Neural progenitor cell (in vitro differentiated cells): ENCODE results near the gene MS4A14. TPM values are rescaled to one million over a fixed set of nuclear protein-coding genes. Genes with fewer than 3 reads are reported as not detected.
"Not testable (repeated sequence)": the region's sequence is repeated elsewhere in the genome, so short reads cannot be mapped to it uniquely, and the experiment has no call there.

Source experiments
- DNase-seq: peaks from one replicate; pipeline ENCODE4 v3.0.0-alpha.2; 2016; ENCODE audit warnings: low spot score
- H2AFZ ChIP-seq: fragments of 200-600 bp; sonication (generic); replicated peaks from 2 replicates; pipeline ENCODE4 v1.6.1; 2016; ENCODE audit warnings: antibody characterized with exemption
- H3F3A ChIP-seq: fragments of 200-600 bp; sonication (generic); 2 replicates; pipeline ENCODE4 v1.6.1; 2016; ENCODE audit warnings: antibody characterized with exemption, low read depth
- H3K27ac ChIP-seq: fragments of 200-600 bp; sonication (generic); 2 replicates; pipeline ENCODE4 v1.5.1; 2016; ENCODE audit warnings: mild to moderate bottlenecking
- H3K27me3 ChIP-seq: fragments of 200-600 bp; sonication (generic); 2 replicates; pipeline ENCODE4 v1.6.1; 2016; ENCODE audit warnings: mild to moderate bottlenecking, moderate library complexity
- H3K36me3 ChIP-seq: fragments of 200-600 bp; sonication (generic); 2 replicates; pipeline ENCODE4 v1.5.1; 2016
- H3K4me1 ChIP-seq: fragments of 200-600 bp; sonication (generic); 2 replicates; pipeline ENCODE4 v1.6.1; 2016; ENCODE audit warnings: mixed run types
- H3K4me2 ChIP-seq: fragments of 200-600 bp; sonication (generic); 2 replicates; pipeline ENCODE4 v1.6.1; 2016
- H3K4me3 ChIP-seq: fragments of 200-600 bp; sonication (generic); 2 replicates; pipeline ENCODE4 v1.5.1; 2016
- H3K79me2 ChIP-seq: fragments of 200-600 bp; sonication (generic); 2 replicates; pipeline ENCODE4 v1.6.1; 2016; ENCODE audit warnings: low read depth
- H3K9ac ChIP-seq: fragments of 200-600 bp; sonication (generic); 2 replicates; pipeline ENCODE4 v1.6.1; 2016
- H3K9me3 ChIP-seq: fragments of 200-600 bp; sonication (generic); 2 replicates; pipeline ENCODE4 v1.5.1; 2016; ENCODE audit warnings: low read depth
- H4K20me1 ChIP-seq: fragments of 200-600 bp; sonication (generic); 2 replicates; pipeline ENCODE4 v1.6.1; 2016; ENCODE audit warnings: low read depth
- H3K27ac Mint-ChIP-seq: 3 replicates; pipeline ENCODE4 v1.8.0; 2021; ENCODE audit warnings: mixed read lengths
- H3K27me3 Mint-ChIP-seq: 2 replicates; pipeline ENCODE4 v1.8.0; 2022; ENCODE audit warnings: low read depth, mild to moderate bottlenecking, inconsistent platforms, moderate library complexity, mixed read lengths; ENCODE audit not compliant: insufficient read depth
- H3K36me3 Mint-ChIP-seq: 3 replicates; pipeline ENCODE4 v1.8.0; 2021; ENCODE audit warnings: mixed read lengths
- H3K4me1 Mint-ChIP-seq: 3 replicates; pipeline ENCODE4 v1.8.0; 2021; ENCODE audit warnings: mixed read lengths
- H3K4me3 Mint-ChIP-seq: 3 replicates; pipeline ENCODE4 v1.8.0; 2021; ENCODE audit warnings: mild to moderate bottlenecking, moderate library complexity, mixed read lengths
- H3K9me3 Mint-ChIP-seq: 3 replicates; pipeline ENCODE4 v1.8.0; 2020; ENCODE audit warnings: mixed read lengths
- CTCF ChIP-seq: fragments of 200-600 bp; sonication (generic); IDR thresholded peaks from 2 replicates; pipeline ENCODE4 v1.5.1; 2017; ENCODE audit warnings: antibody characterized with exemption, mild to moderate bottlenecking
- EZH2 ChIP-seq: fragments of 200-600 bp; sonication (generic); IDR thresholded peaks from 2 replicates; pipeline ENCODE4 v1.6.1; 2017; ENCODE audit warnings: antibody characterized with exemption, mild to moderate bottlenecking, moderate library complexity
- EZH2phosphoT487 ChIP-seq: fragments of 200-600 bp; sonication (generic); IDR thresholded peaks from 2 replicates; pipeline ENCODE4 v1.6.1; 2017; ENCODE audit warnings: antibody characterized with exemption
- total RNA-seq: library from RNA; depleted of rRNA; stranded (reverse); fragments of >200 nt; gene quantifications from 2 replicates; pipeline ENCODE4 v1.2.3, GENCODE V29; 2015; ENCODE audit warnings: low replicate concordance

MS4A14 gene
- total RNA-seq, 1 donor from 2014 or later, result not detected

DNA sequence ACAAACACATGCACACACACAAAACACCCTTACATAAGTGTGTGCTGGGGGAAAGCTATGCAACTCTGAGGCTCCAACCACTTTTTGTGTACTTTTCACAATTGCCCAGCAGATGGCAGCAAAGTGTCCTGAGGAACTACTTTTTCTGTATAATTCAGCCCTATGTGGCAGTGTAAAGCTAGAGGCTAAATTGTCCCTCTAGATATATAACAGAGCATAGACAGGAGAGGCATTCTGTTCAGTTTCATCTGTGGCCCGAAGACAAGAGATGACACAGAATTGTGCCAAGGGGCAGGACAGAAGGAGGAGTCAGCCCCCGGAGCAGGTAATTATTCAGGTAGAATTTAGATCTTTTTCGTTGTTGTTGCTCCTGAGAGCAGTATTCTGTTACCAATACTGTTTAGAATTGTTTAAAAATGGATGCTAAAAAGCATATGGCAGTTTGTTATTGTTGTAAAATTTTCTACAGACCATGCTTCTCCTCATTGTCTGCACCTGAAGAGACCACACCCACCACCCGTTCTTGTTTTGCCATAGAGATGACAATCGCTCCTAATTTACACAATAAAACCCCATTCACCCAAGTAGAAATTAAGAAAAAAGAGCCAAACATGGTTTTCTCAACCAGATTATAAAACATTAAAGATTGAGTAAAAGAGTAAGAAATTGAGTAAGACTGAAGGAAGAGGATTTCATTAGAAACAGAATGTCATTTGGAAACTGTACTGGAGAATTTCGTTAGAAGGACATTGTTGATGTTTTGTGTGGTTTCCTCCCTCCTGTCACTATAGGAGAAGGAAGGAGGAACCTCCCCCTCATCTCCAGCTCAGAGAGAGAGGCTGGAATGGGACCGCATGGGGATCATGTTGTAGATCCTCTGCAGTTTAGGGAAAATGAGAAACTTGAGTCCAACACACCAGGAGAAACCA is 32.5 kb upstream of the MS4A14 start:
- H4K20me1 ChIP-seq, result no peaks in the 10 kb centered on the region
- Mint-ChIP-seq H3K4me1 (no peaks in the 10 kb centered on the region), H3K27me3 (no peaks in the 10 kb centered on the region), H3K9me3 (peaks cover 8% of the 10 kb centered on the region), H3K36me3 (no peaks in the 10 kb centered on the region), H3K4me3 (no peak overlapping the region), H3K27ac (no peak overlapping the region)
- no peaks in the 10 kb centered on the region for H3K36me3 ChIP-seq
- peaks cover 4% of the 10 kb centered on the region for H3K4me1 ChIP-seq
- peak; percentile 76 for DNase-seq
- H3K79me2 ChIP-seq, result no peaks in the 10 kb centered on the region
- H3K9ac ChIP-seq, result no peak overlapping the region
- H3K9me3 ChIP-seq, result peaks cover 5% of the 10 kb centered on the region
- no peaks in the 10 kb centered on the region for H3F3A ChIP-seq
- H3K27me3 ChIP-seq, result no peaks in the 10 kb centered on the region
- TF ChIP-seq CTCF (peak; percentile 79), EZH2phosphoT487 (no peak), EZH2 (no peak)
- peak overlapping the region; percentile 43 for H3K4me2 ChIP-seq
- no peak overlapping the region for H3K27ac ChIP-seq
- H2AFZ ChIP-seq, result peak overlapping the region; percentile 73
- no peak overlapping the region for H3K4me3 ChIP-seq

- not testable (repeated sequence) for H3K27me3 ChIP-seq, H3K4me1 Mint-ChIP-seq, H3K9me3 ChIP-seq, H2AFZ ChIP-seq, H4K20me1 ChIP-seq, H3K27ac Mint-ChIP-seq, H3K4me2 ChIP-seq, H3K4me3 Mint-ChIP-seq, H3K79me2 ChIP-seq, H3K27me3 Mint-ChIP-seq, H3F3A ChIP-seq, H3K27ac ChIP-seq, DNase-seq, H3K4me3 ChIP-seq, H3K36me3 Mint-ChIP-seq, H3K9ac ChIP-seq, H3K4me1 ChIP-seq, H3K9me3 Mint-ChIP-seq, H3K36me3 ChIP-seq
Observed at GRCh38 chr11:60366262-60366904, 29.9 kb upstream of the MS4A14 start.

DNA sequence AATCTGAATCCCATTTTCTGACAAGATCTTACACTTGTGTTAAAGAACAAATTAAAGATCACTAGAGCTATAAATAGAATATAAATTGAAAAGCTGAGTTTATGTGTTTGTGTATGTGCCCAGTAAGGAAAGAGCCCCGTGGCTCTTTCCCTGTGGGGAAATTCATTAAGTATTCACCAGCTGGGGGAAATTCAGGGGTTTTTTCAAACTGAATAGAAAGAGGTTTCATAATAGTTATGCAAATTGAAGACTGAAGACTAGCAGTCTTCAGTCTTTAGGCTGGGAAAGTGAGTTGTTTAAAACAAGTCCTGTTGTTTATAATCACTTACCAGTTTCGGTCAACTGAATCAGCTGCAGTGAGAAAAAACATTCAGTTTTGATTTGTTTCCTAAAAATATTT is 29.2 kb upstream of the MS4A14 start:
- peaks cover 4% of the 10 kb centered on the region for H3K4me1 ChIP-seq
- H3F3A ChIP-seq, result no peaks in the 10 kb centered on the region
- H3K27ac ChIP-seq, result no peak overlapping the region
- H4K20me1 ChIP-seq, result no peaks in the 10 kb centered on the region
- Mint-ChIP-seq H3K9me3 (peaks cover 3% of the 10 kb centered on the region), H3K4me3 (no peak overlapping the region), H3K4me1 (no peaks in the 10 kb centered on the region), H3K27me3 (no peaks in the 10 kb centered on the region), H3K27ac (no peak overlapping the region), H3K36me3 (no peaks in the 10 kb centered on the region)
- H2AFZ ChIP-seq, result no peak overlapping the region
- H3K4me2 ChIP-seq, result no peak overlapping the region
- no peaks in the 10 kb centered on the region for H3K27me3 ChIP-seq
- peaks cover 5% of the 10 kb centered on the region for H3K9me3 ChIP-seq
- H3K36me3 ChIP-seq, result no peaks in the 10 kb centered on the region
- H3K79me2 ChIP-seq, result no peaks in the 10 kb centered on the region
- no peak overlapping the region for H3K9ac ChIP-seq
- H3K4me3 ChIP-seq, result no peak overlapping the region
- no peak for DNase-seq
- TF ChIP-seq EZH2 (no peak), CTCF (no peak), EZH2phosphoT487 (no peak)

GRCh38 chr11:60367896-60368295 is 28.4 kb upstream of the MS4A14 start:
- Mint-ChIP-seq H3K4me1 (no peaks in the 10 kb centered on the region), H3K4me3 (no peak overlapping the region), H3K36me3 (no peaks in the 10 kb centered on the region), H3K27me3 (no peaks in the 10 kb centered on the region), H3K9me3 (peaks cover 3% of the 10 kb centered on the region), H3K27ac (no peak overlapping the region)
- no peak overlapping the region for H3K27ac ChIP-seq
- no peak overlapping the region for H3K4me3 ChIP-seq
- H4K20me1 ChIP-seq, result no peaks in the 10 kb centered on the region
- no peaks in the 10 kb centered on the region for H3K27me3 ChIP-seq
- DNase-seq, result no peak
- H3K36me3 ChIP-seq, result no peaks in the 10 kb centered on the region
- no peak overlapping the region for H2AFZ ChIP-seq
- no peak overlapping the region for H3K4me2 ChIP-seq
- TF ChIP-seq EZH2, result no peak
- TF ChIP-seq EZH2phosphoT487, result no peak
- no peak for TF ChIP-seq CTCF
- no peaks in the 10 kb centered on the region for H3F3A ChIP-seq
- H3K79me2 ChIP-seq, result no peaks in the 10 kb centered on the region
- H3K9ac ChIP-seq, result no peak overlapping the region
- H3K9me3 ChIP-seq, result peaks cover 5% of the 10 kb centered on the region
- peaks cover 4% of the 10 kb centered on the region for H3K4me1 ChIP-seq
